ENCODE results near the gene ILF2. TPM values are rescaled to one million over a fixed set of nuclear protein-coding genes. Genes with fewer than 3 reads are reported as not detected.

The ILF2 gene
- polyA plus RNA-seq, 1 experiment = 326 TPM

DNA sequence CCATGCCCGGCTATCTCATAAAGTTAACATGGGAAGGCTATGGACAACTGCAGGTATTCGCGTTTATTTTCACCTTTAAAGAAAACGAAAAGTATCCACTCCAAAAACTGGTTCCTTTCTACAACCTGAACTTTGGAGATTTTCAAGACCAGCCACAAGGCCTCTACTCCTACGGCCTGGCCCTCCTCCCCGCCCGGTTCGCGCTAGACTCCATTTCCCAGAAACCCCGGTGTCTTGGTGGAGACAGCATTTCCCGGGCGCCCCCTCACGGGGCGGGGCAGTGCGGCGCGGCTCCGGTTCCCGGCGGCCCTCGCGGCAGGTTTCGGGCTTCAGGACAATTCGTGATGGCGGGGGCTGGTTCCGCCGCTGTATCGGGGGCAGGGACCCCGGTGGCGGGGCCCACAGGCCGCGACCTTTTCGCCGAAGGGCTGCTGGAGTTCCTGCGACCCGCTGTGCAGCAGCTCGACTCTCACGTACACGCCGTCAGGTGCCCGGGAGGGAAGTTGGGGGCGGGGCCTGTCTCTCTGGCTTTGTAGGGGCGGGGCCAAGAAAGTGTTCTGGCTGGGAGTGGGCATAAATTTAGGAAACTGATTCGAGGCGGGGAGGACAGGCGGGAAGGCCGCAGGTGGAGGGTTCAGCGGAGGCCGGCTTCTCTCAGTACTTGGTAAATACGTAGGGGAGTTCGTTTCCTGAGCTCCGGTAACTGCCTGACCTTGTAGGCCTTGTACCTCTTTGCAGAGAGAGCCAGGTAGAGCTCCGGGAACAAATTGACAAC lies 12.2 kb downstream of the ILF2 start, which contains the start of gene SNAPIN:
Gene SNAPIN (plus strand): TSS at position 304 of the 775 bp plus-strand sequence. CDS start 41 bp downstream, at position 345.
- Histone ChIP-seq H3K4me3 (ENCODE audit: low read depth, low read length) (peak within 1 kb of the TSS; percentile 92), H3K27ac (ENCODE audit: low read depth, low read length) (no peak within 1 kb of the TSS), H3K27me3 (ENCODE audit: control insufficient read depth, insufficient read depth, low read length) (no peaks in the 10 kb centered on the region), H3K9me3 (ENCODE audit: control insufficient read depth, insufficient read depth, low read length) (no peaks in the 10 kb centered on the region)
- TF ChIP-seq, protein P1, sequence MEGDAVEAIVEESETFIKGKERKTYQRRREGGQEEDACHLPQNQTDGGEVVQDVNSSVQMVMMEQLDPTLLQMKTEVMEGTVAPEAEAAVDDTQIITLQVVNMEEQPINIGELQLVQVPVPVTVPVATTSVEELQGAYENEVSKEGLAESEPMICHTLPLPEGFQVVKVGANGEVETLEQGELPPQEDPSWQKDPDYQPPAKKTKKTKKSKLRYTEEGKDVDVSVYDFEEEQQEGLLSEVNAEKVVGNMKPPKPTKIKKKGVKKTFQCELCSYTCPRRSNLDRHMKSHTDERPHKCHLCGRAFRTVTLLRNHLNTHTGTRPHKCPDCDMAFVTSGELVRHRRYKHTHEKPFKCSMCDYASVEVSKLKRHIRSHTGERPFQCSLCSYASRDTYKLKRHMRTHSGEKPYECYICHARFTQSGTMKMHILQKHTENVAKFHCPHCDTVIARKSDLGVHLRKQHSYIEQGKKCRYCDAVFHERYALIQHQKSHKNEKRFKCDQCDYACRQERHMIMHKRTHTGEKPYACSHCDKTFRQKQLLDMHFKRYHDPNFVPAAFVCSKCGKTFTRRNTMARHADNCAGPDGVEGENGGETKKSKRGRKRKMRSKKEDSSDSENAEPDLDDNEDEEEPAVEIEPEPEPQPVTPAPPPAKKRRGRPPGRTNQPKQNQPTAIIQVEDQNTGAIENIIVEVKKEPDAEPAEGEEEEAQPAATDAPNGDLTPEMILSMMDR (IDR thresholded peaks at IDR 0.05; ENCODE audit: low read depth, low read length) = no peak; the same call in 1 of the 2 replicates
- POLR2A ChIA-PET = interaction anchor here (1.5 kb wide), 1 partner anchor 25 kb away, joined by 10 read pairs; the partner anchor contains the start of gene CHTOP
- CTCF ChIA-PET = interaction anchor here (0.7 to 1.9 kb wide), 6 partner anchors 31 to 487 kb away, joined by 3 to 8 read pairs (median 6); partner anchors contain the start of genes S100A1 and S100A13
- peak; percentile 49 for DNase-seq (ENCODE audit: low read depth, low spot score)

DNA sequence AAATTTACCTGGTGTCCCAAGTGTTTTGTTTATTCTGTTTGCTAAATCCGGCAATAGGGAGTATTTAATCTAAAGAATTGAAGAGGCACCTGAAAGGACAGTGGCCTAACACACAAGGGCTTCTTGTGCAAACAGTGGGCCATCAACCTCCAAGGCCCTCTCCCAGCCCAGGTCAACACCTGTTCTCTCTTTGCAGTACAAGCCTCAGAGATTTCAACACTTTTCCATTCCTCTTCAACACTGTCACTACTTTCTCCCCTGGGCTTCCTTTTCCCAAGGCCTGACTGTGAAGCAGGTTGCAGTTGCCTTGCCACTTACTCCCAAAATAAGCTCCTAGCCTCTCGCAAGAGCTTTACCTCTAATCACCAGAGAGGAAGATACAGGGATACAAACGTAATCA lies 15.5 kb downstream of the ILF2 start:
- H3K4me3 ChIP-seq (ENCODE audit: low read depth, low read length) = no peak overlapping the region
- no peaks in the 10 kb centered on the region for H3K27me3 ChIP-seq (ENCODE audit: control insufficient read depth, insufficient read depth, low read length)
- TF ChIP-seq, protein P1 (IDR thresholded peaks at IDR 0.05; ENCODE audit: low read depth, low read length) = no peak
- no peaks in the 10 kb centered on the region for H3K9me3 ChIP-seq (ENCODE audit: control insufficient read depth, insufficient read depth, low read length)
- H3K27ac ChIP-seq (ENCODE audit: low read depth, low read length) = no peak overlapping the region
- CTCF ChIA-PET = interaction anchor here (1.0 kb wide), 2 partner anchors 28 to 144 kb away, joined by 4 to 5 read pairs; partner anchors contain the start of gene S100A13
- POLR2A ChIA-PET = no interaction called here
- DNase-seq (ENCODE audit: low read depth, low spot score) = no peak

DNA sequence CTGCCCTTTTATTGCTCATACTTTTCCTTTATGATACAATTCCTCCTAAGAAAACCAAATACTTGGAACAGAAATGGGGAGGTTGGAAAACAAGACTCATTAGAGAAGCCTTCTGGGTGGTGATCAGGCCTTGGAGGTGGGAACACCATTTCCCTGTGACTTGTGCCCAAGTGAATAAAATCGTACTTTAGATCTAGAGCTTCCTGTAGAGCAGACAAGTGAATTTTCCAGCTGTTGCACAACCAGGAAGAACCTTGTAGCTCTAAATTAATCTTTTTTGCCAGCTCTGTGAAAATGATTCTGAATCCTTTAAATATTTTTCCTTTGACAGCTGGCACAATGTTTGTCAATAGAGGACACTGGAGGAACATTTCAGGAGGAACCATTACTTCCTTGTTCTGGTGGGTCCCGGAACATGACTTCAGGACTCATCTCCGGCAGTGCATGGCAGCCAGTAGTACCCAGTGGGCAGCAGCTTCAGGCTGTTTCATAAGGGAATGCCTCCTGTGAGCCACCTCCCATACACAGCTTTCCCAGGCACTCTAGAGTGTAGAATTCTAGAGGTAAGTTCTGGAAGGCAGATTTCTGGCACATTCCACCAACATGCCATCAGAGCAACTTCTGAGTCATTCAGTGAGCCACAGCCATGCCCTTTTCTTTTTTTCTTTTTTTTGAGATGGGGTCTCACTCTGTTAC lies 17.8 kb downstream of the ILF2 start:
- Histone ChIP-seq H3K27ac (ENCODE audit: low read depth, low read length) (no peak overlapping the region), H3K9me3 (ENCODE audit: control insufficient read depth, insufficient read depth, low read length) (no peaks in the 10 kb centered on the region), H3K4me3 (ENCODE audit: low read depth, low read length) (no peak overlapping the region), H3K27me3 (ENCODE audit: control insufficient read depth, insufficient read depth, low read length) (no peaks in the 10 kb centered on the region)
- ChIA-PET POLR2A (interaction anchor here (1.2 to 1.6 kb wide), 2 partner anchors 15 to 19 kb away, joined by 3 to 9 read pairs; partner anchors contain the start of gene CHTOP), CTCF (interaction anchor here (1.6 to 2.6 kb wide), 3 partner anchors 25 to 142 kb away, joined by 5 to 13 read pairs (median 10); partner anchors contain the start of gene S100A13)
- no peak for DNase-seq (ENCODE audit: low read depth, low spot score)
- TF ChIP-seq, protein P1 (IDR thresholded peaks at IDR 0.05; ENCODE audit: low read depth, low read length) = no peak

DNA sequence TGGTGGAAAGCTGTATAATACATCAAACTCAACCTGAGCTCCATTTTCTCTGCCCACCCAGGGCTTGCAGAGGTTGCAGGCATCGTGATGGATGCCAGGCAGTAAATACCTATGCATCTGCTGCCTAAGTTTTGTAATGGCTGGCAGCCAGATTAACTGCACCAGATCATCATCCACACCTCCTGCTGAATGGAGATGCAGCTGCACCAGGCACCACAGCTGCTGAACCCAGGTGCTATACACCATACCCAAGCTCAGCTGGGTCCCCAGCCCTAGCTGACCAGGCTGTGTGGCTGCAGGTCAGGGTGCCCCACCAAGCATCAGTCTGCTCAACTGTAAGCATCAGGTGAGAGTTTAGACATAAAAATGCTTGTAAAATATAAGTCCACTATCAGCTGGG lies 19.0 kb downstream of the ILF2 start:
- H3K27ac ChIP-seq (ENCODE audit: low read depth, low read length) = no peak overlapping the region
- no peaks in the 10 kb centered on the region for H3K27me3 ChIP-seq (ENCODE audit: control insufficient read depth, insufficient read depth, low read length)
- CTCF ChIA-PET = interaction anchor here (0.5 to 2.6 kb wide), 5 partner anchors 24 to 164 kb away, joined by 3 to 13 read pairs (median 5); partner anchors contain the start of gene S100A13
- H3K9me3 ChIP-seq (ENCODE audit: control insufficient read depth, insufficient read depth, low read length) = no peaks in the 10 kb centered on the region
- TF ChIP-seq, protein P1 (IDR thresholded peaks at IDR 0.05; ENCODE audit: low read depth, low read length) = no peak
- DNase-seq (ENCODE audit: low read depth, low spot score) = no peak
- POLR2A ChIA-PET = interaction anchor here (0.6 to 1.4 kb wide), 2 partner anchors 17 to 25 kb away, joined by 3 to 7 read pairs; partner anchors contain the start of gene S100A13
- no peak overlapping the region for H3K4me3 ChIP-seq (ENCODE audit: low read depth, low read length)

All from AG04450 (cell line).